ENCODE measurements around the gene ENDOV. TPM values are rescaled to one million over a fixed set of nuclear protein-coding genes. Genes with fewer than 3 reads are reported as not detected.

ENDOV gene
- total RNA-seq, 1 donor from 2014 or later = 7.8 TPM

GRCh38 chr17:80460429-80460834 lies 45.5 kb downstream of the ENDOV start:
- Histone ChIP-seq H3K27ac (ENCODE audit: low read depth, low read length) (peak overlapping the region; percentile 71), H3K4me3 (ENCODE audit: low read length in 3 of 3) (peak overlapping the region; percentile 23 to 51 (median 37)), H3K9me3 (ENCODE audit: control insufficient read depth in 3 of 3, low read length in 3 of 3) (no peaks in the 10 kb centered on the region), H3K9ac (ENCODE audit: low read depth in 1 of 3, low read length in 3 of 3) (peak overlapping the region in 2 of 3 donors; percentile 43 to 68), H3K27me3 (ENCODE audit: control insufficient read depth in 3 of 3, insufficient read depth in 3 of 3, low read length in 3 of 3) (peaks cover 0 to 16% (median 0%) of the 10 kb centered on the region in 3 donors), H3K36me3 (ENCODE audit: control insufficient read depth in 3 of 3, insufficient read depth in 3 of 3, low read length in 3 of 3) (no peaks in the 10 kb centered on the region), H3K4me1 (ENCODE audit: control insufficient read depth in 3 of 3, insufficient read depth in 3 of 3, low read length in 3 of 3) (peaks cover 35 to 54% (median 43%) of the 10 kb centered on the region in 3 donors)

- peak overlapping the region in 1 of 3 donors; percentile 54 for H3K9ac ChIP-seq (ENCODE audit: low read depth in 1 of 3, low read length in 3 of 3)
- H3K9me3 ChIP-seq (ENCODE audit: control insufficient read depth in 3 of 3, low read length in 3 of 3) = no peaks in the 10 kb centered on the region
- H3K27me3 ChIP-seq (ENCODE audit: control insufficient read depth in 3 of 3, insufficient read depth in 3 of 3, low read length in 3 of 3) = peaks cover 3 to 28% (median 11%) of the 10 kb centered on the region in 3 donors
- H3K27ac ChIP-seq (ENCODE audit: low read depth, low read length) = no peak overlapping the region
- no peak overlapping the region for H3K4me3 ChIP-seq (ENCODE audit: low read length in 3 of 3)
- no peaks in the 10 kb centered on the region for H3K36me3 ChIP-seq (ENCODE audit: control insufficient read depth in 3 of 3, insufficient read depth in 3 of 3, low read length in 3 of 3)
- peaks cover 23 to 42% (median 31%) of the 10 kb centered on the region in 3 donors for H3K4me1 ChIP-seq (ENCODE audit: control insufficient read depth in 3 of 3, insufficient read depth in 3 of 3, low read length in 3 of 3)
Observed at GRCh38 chr17:80461528-80462160, 46.7 kb downstream of the ENDOV start.

DNA sequence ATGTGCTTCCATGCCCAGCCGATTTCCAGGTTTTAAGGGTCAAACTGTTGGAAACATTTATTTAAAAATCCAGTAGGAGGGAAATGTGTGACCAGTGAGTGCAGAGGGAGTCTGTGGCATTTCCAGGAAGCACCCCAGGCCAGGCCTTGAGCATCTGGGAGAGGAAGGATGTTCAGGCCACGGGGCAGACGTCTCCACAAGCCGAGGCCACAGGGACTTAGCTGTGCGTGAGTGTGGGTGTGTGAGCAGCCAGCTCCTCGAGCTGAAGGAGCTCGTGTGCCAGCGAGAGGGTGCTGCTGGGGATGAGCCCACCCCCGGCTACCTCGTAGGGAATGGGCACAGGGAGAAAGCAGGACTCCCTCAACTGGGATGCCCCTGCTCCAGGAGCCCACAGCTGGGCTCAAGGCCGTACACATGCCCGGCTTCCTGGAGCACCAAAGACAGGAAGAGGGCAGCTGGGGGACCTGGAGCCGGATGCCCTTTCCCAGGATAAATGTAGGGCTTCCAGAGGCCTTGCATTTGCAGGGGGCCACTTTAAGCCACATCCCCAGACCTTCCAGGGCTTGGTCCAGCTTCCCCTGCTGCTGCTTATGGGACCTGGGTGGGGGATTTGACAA lies 48.9 kb downstream of the ENDOV start:
- Histone ChIP-seq H3K9ac (ENCODE audit: low read depth in 1 of 3, low read length in 3 of 3) (no peak overlapping the region), H3K4me3 (ENCODE audit: low read length in 3 of 3) (no peak overlapping the region), H3K4me1 (ENCODE audit: control insufficient read depth in 3 of 3, insufficient read depth in 3 of 3, low read length in 3 of 3) (peaks cover 10 to 28% (median 18%) of the 10 kb centered on the region in 3 donors), H3K27me3 (ENCODE audit: control insufficient read depth in 3 of 3, insufficient read depth in 3 of 3, low read length in 3 of 3) (peaks cover 13 to 44% (median 21%) of the 10 kb centered on the region in 3 donors), H3K36me3 (ENCODE audit: control insufficient read depth in 3 of 3, insufficient read depth in 3 of 3, low read length in 3 of 3) (no peaks in the 10 kb centered on the region), H3K9me3 (ENCODE audit: control insufficient read depth in 3 of 3, low read length in 3 of 3) (no peaks in the 10 kb centered on the region), H3K27ac (ENCODE audit: low read depth, low read length) (no peak overlapping the region)

- H3K27me3 ChIP-seq (ENCODE audit: control insufficient read depth in 3 of 3, insufficient read depth in 3 of 3, low read length in 3 of 3) = peaks cover 19 to 50% (median 27%) of the 10 kb centered on the region in 3 donors
Observed at GRCh38 chr17:80464486-80464885, 49.5 kb downstream of the ENDOV start.

GRCh38 chr17:80465327-80465974 lies 50.5 kb downstream of the ENDOV start:
- H3K9me3 ChIP-seq (ENCODE audit: control insufficient read depth in 3 of 3, low read length in 3 of 3) = no peaks in the 10 kb centered on the region
- peaks cover 6 to 18% (median 13%) of the 10 kb centered on the region in 3 donors for H3K4me1 ChIP-seq (ENCODE audit: control insufficient read depth in 3 of 3, insufficient read depth in 3 of 3, low read length in 3 of 3)
- no peak overlapping the region for H3K9ac ChIP-seq (ENCODE audit: low read depth in 1 of 3, low read length in 3 of 3)
- H3K36me3 ChIP-seq (ENCODE audit: control insufficient read depth in 3 of 3, insufficient read depth in 3 of 3, low read length in 3 of 3) = no peaks in the 10 kb centered on the region
- H3K27me3 ChIP-seq (ENCODE audit: control insufficient read depth in 3 of 3, insufficient read depth in 3 of 3, low read length in 3 of 3) = peaks cover 21 to 58% (median 33%) of the 10 kb centered on the region in 3 donors
- no peak overlapping the region for H3K4me3 ChIP-seq (ENCODE audit: low read length in 3 of 3)
- H3K27ac ChIP-seq (ENCODE audit: low read depth, low read length) = no peak overlapping the region

More at GRCh38 chr17:80464486-80464885, 49.5 kb downstream of the ENDOV start:
- Histone ChIP-seq H3K27ac (ENCODE audit: low read depth, low read length) (no peak overlapping the region), H3K9ac (ENCODE audit: low read depth in 1 of 3, low read length in 3 of 3) (no peak overlapping the region), H3K4me1 (ENCODE audit: control insufficient read depth in 3 of 3, insufficient read depth in 3 of 3, low read length in 3 of 3) (peaks cover 10 to 26% (median 18%) of the 10 kb centered on the region in 3 donors), H3K36me3 (ENCODE audit: control insufficient read depth in 3 of 3, insufficient read depth in 3 of 3, low read length in 3 of 3) (no peaks in the 10 kb centered on the region), H3K9me3 (ENCODE audit: control insufficient read depth in 3 of 3, low read length in 3 of 3) (no peaks in the 10 kb centered on the region), H3K4me3 (ENCODE audit: low read length in 3 of 3) (no peak overlapping the region)

DNA sequence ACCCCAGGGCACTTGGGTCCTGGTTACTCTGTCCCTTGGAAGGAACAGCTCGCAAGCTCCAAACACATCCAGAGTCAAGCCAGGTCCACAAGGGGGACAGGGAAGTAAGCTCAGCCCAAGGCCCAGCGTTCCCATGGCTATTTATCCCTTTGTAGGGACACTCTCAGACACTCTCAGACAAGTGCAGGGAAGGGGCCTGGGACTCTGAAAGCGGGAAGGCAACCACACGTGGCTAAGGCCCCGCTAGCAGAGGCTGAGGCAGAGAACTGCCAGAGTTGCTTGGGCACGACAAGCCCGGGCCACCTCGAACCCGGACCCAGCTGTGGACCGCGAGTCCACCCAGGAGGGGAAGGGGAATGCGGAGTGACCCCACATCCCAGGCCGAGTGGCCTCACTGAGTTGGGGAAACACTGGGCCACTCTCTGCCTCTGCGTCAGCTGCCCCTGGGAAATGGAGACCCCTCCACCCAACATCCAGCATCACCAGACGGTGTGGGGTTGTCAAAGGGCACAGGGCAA lies 51.3 kb downstream of the ENDOV start:
- H3K27ac ChIP-seq (ENCODE audit: low read depth, low read length) = no peak overlapping the region
- H3K36me3 ChIP-seq (ENCODE audit: control insufficient read depth in 3 of 3, insufficient read depth in 3 of 3, low read length in 3 of 3) = no peaks in the 10 kb centered on the region
- no peaks in the 10 kb centered on the region for H3K9me3 ChIP-seq (ENCODE audit: control insufficient read depth in 3 of 3, low read length in 3 of 3)
- no peak overlapping the region for H3K4me3 ChIP-seq (ENCODE audit: low read length in 3 of 3)
- no peak overlapping the region for H3K9ac ChIP-seq (ENCODE audit: low read depth in 1 of 3, low read length in 3 of 3)
- peaks cover 25 to 61% (median 37%) of the 10 kb centered on the region in 3 donors for H3K27me3 ChIP-seq (ENCODE audit: control insufficient read depth in 3 of 3, insufficient read depth in 3 of 3, low read length in 3 of 3)
- peaks cover 0 to 10% (median 5%) of the 10 kb centered on the region in 3 donors for H3K4me1 ChIP-seq (ENCODE audit: control insufficient read depth in 3 of 3, insufficient read depth in 3 of 3, low read length in 3 of 3)

- Histone ChIP-seq H3K9me3 (ENCODE audit: control insufficient read depth in 3 of 3, low read length in 3 of 3) (no peaks in the 10 kb centered on the region), H3K9ac (ENCODE audit: low read depth in 1 of 3, low read length in 3 of 3) (no peak overlapping the region), H3K36me3 (ENCODE audit: control insufficient read depth in 3 of 3, insufficient read depth in 3 of 3, low read length in 3 of 3) (no peaks in the 10 kb centered on the region), H3K27me3 (ENCODE audit: control insufficient read depth in 3 of 3, insufficient read depth in 3 of 3, low read length in 3 of 3) (peaks cover 43 to 76% (median 53%) of the 10 kb centered on the region in 3 donors), H3K4me1 (ENCODE audit: control insufficient read depth in 3 of 3, insufficient read depth in 3 of 3, low read length in 3 of 3) (no peaks in the 10 kb centered on the region), H3K27ac (ENCODE audit: low read depth, low read length) (no peak overlapping the region), H3K4me3 (ENCODE audit: low read length in 3 of 3) (no peak overlapping the region)
Observed at GRCh38 chr17:80468242-80468641, 53.3 kb downstream of the ENDOV start.

DNA sequence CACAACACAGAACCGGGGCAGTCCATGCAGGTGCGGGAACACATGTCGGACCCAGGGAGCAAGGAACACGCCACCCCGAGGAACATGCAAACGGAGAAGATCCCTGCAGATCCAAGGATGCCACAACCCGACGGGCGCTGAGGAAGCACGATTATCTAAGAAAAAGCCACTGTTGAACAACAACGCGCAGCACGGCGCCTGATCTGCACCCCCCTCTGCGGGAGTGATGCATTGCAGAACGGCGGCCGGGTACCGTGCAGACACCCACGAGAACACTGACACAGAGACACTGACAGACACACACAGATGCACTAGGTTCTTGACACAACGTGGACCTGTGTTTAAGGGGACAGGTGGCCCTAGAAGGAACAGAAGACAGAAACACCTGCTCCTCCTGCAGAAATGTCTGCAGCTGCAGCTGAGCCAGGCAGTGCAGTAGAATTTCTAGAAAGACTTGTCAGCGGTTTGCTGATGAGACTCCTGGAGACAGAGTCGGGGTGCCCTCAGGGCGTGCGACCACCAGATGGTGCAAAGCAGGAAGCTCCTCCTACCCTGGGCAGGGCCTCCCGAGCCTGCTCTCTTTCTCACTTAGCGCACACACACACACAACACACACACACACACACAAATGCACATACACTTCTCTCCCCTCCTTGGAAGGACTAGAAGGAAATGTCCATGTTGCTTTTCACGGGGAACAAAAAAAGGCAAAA lies 54.0 kb downstream of the ENDOV start:
- Histone ChIP-seq H3K27me3 (ENCODE audit: control insufficient read depth in 3 of 3, insufficient read depth in 3 of 3, low read length in 3 of 3) (peaks cover 49 to 81% (median 60%) of the 10 kb centered on the region in 3 donors), H3K4me1 (ENCODE audit: control insufficient read depth in 3 of 3, insufficient read depth in 3 of 3, low read length in 3 of 3) (peaks cover 0 to 3% (median 0%) of the 10 kb centered on the region in 3 donors), H3K9me3 (ENCODE audit: control insufficient read depth in 3 of 3, low read length in 3 of 3) (no peaks in the 10 kb centered on the region), H3K4me3 (ENCODE audit: low read length in 3 of 3) (no peak overlapping the region), H3K36me3 (ENCODE audit: control insufficient read depth in 3 of 3, insufficient read depth in 3 of 3, low read length in 3 of 3) (no peaks in the 10 kb centered on the region), H3K9ac (ENCODE audit: low read depth in 1 of 3, low read length in 3 of 3) (no peak overlapping the region), H3K27ac (ENCODE audit: low read depth, low read length) (no peak overlapping the region)

DNA sequence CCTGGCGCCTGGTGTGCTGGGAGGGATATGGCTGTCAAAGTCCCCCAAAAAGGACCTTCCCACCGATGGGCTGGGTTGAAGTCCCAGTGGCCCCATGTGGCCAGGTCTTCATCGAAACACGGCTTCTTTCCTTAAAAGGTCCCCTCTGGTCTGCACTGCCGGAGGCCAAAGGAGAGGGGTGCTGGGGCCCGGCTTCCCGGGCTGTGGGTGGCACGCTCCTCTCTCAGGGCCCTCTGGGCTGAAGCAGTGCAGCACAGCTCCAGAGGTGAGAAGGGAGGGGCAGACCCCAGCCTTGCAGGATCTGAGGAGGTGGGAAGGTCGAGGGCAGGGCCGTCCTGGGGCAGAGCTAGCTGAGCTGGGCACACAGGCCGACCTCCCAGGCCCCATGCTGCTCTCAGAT lies 54.7 kb downstream of the ENDOV start:
- H3K27me3 ChIP-seq (ENCODE audit: control insufficient read depth in 3 of 3, insufficient read depth in 3 of 3, low read length in 3 of 3) = peaks cover 56 to 84% (median 67%) of the 10 kb centered on the region in 3 donors
- H3K4me3 ChIP-seq (ENCODE audit: low read length in 3 of 3) = no peak overlapping the region

More for the DNA sequence above, 54.7 kb downstream of the ENDOV start:
- H3K27ac ChIP-seq (ENCODE audit: low read depth, low read length) = no peak overlapping the region
- H3K9ac ChIP-seq (ENCODE audit: low read depth in 1 of 3, low read length in 3 of 3) = no peak overlapping the region
- peaks cover 4 to 10% (median 4%) of the 10 kb centered on the region in 3 donors for H3K4me1 ChIP-seq (ENCODE audit: control insufficient read depth in 3 of 3, insufficient read depth in 3 of 3, low read length in 3 of 3)
- no peaks in the 10 kb centered on the region for H3K36me3 ChIP-seq (ENCODE audit: control insufficient read depth in 3 of 3, insufficient read depth in 3 of 3, low read length in 3 of 3)
- no peaks in the 10 kb centered on the region for H3K9me3 ChIP-seq (ENCODE audit: control insufficient read depth in 3 of 3, low read length in 3 of 3)

Measured in skeletal muscle tissue (tissue), 4 donors.